Measurements from ENCODE around the gene SIK2.
"Not testable (repeated sequence)": the region's sequence is repeated elsewhere in the genome, so short reads cannot be mapped to it uniquely, and the experiment has no call there.

GRCh38 chr11:111651336-111651735 is 49.1 kb downstream of the SIK2 start:
- TF ChIP-seq CTCF (IDR thresholded peaks at IDR 0.05; ENCODE audit: insufficient read depth, low read length); POLR2AphosphoS5 (IDR thresholded peaks at IDR 0.05; ENCODE audit: low read depth); REST (IDR thresholded peaks at IDR 0.05; ENCODE audit: insufficient replicate concordance, low read depth); GABPA (IDR thresholded peaks at IDR 0.05; ENCODE audit: low read depth); SPI1 (IDR thresholded peaks at IDR 0.05; ENCODE audit: borderline replicate concordance, low read depth): not testable (repeated sequence)
